HG02571 (cell line): Measurements from ENCODE around the gene PLCB3.

Source experiments
- ATAC-seq: cut with Tn5 transposase; IDR thresholded peaks from one replicate; pipeline ENCODE4 v1.9.1; 2021; ENCODE audit warnings: mild to moderate bottlenecking, moderate library complexity; ENCODE audit not compliant: unreplicated experiment

The PLCB3 gene

GRCh38 chr11:64317961-64318765 is 66.8 kb downstream of the PLCB3 start, which contains the start of gene PRDX5:
TSS of gene PRDX5 (plus strand) at chr11:64318121. CDS start at chr11:64318216, 95 bp downstream.
- ATAC-seq = peak; percentile 72
